ENCODE measurements around the gene CD99. TPM values are rescaled to one million over a fixed set of nuclear protein-coding genes. Genes with fewer than 3 reads are reported as not detected.

CD99 gene
- total RNA-seq, 1 experiment from 2014 or later = 92.1 TPM

DNA sequence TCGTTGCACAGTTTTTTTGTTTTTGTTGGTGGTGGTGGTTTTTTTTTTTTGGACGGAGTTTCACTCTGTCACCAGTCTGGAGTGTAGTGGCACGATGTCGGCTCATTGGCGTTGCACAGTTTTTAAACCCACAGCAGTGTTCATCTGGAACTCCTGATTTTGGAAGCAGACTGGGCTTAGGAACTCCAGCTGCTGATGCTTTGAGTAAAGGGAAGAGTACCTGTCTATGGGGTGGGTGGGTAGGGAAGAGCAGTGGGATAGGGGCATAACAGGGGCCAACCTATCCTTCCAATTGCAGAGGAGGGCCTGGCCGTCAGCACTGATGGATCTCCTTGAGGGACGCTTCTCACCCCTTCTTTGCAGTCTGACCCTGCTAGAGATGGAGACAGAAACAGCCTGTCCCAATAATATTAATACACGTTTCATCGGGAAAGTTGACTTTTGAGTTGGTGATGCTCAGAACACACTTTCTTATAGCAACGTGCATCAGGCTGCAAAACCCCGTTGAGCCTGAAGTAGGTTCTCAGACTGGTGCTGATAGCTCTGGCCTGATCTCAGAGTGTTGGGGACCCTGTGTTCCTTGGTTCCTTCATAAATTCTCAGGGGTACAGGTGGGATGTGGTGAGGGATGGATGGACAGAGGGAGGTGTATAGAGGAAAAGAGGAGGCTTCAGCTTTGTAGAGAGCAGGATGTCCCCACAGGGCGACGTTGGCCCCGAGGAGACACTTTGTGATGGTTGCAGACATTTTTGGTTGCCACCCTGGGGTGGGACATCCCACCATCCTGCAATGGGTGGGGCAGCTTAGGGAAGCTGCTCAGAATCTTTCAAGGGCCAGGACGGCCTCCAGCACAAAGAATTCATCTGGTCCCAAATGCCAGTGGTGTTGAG is 2.3 kb downstream of the CD99 start:
- H2AFZ ChIP-seq (ENCODE audit: low read length) = no peak overlapping the region
- H2BK12ac ChIP-seq (ENCODE audit: insufficient read length, low read depth, low read length) = no peak overlapping the region
- H2AK5ac ChIP-seq (ENCODE audit: insufficient read length, low read length) = no peak overlapping the region
- H4K91ac ChIP-seq (ENCODE audit: insufficient read length, low read depth, low read length) = no peak overlapping the region
- H3T11ph ChIP-seq (ENCODE audit: low read length) = no peak overlapping the region
- peaks cover 57% of the 10 kb centered on the region for H3K27me3 Mint-ChIP-seq (ENCODE audit: low read depth)
- no peak overlapping the region for H3K4ac ChIP-seq (ENCODE audit: low read depth, low read length)
- H3K4me3 Mint-ChIP-seq = peak overlapping the region in 1 of 2 experiments; percentile 86; a peak in 2 of 5 replicates
- H3K27me3 ChIP-seq (ENCODE audit: insufficient read depth, low read length) = peaks cover 18% of the 10 kb centered on the region
- peaks cover 0 to 2% (median 1%) of the 10 kb centered on the region in 3 experiments; a peak in 3 of 7 replicates for H3K36me3 Mint-ChIP-seq (ENCODE audit: insufficient read depth in 1 of 3, low read depth in 3 of 3)
- H4K20me1 ChIP-seq (ENCODE audit: control insufficient read depth, insufficient read depth, insufficient read length) = no peaks in the 10 kb centered on the region
- WGBS (ENCODE audit: extremely low coverage, insufficient read length, low lambda C conversion rate) = no CpG with 5 or more reads among the region's 15 CpGs
- no peak overlapping the region for H2BK15ac ChIP-seq (ENCODE audit: low read depth, low read length)
- H3K27ac Mint-ChIP-seq = no peak overlapping the region; a peak in 1 of 7 replicates
- no peak overlapping the region for H3K23ac ChIP-seq (ENCODE audit: insufficient read length, low read depth, low read length)
- no peak overlapping the region for H3K4me2 ChIP-seq (ENCODE audit: insufficient read depth, insufficient read length, low read length)
- H3K9me3 ChIP-seq (ENCODE audit: control insufficient read depth, low read depth, low read length) = no peaks in the 10 kb centered on the region
- no peak overlapping the region for H2BK120ac ChIP-seq (ENCODE audit: low read depth, low read length, poor library complexity, severe bottlenecking)
- no peak overlapping the region for H2BK5ac ChIP-seq (ENCODE audit: insufficient read length, low read length)
- no peaks in the 10 kb centered on the region for H3K79me2 ChIP-seq (ENCODE audit: insufficient read depth, low read length)
- H4K5ac ChIP-seq (ENCODE audit: insufficient read length, low read depth, low read length) = no peak overlapping the region
- H3K9ac ChIP-seq (ENCODE audit: extremely low read depth, insufficient read length, low read length) = no peak overlapping the region
- H3K23me2 ChIP-seq (ENCODE audit: insufficient read length, low read depth, low read length, poor library complexity, severe bottlenecking) = peaks cover 16% of the 10 kb centered on the region
- no peak overlapping the region for H3K56ac ChIP-seq (ENCODE audit: insufficient read length, low read depth, low read length)
- TF ChIP-seq, protein P1, sequence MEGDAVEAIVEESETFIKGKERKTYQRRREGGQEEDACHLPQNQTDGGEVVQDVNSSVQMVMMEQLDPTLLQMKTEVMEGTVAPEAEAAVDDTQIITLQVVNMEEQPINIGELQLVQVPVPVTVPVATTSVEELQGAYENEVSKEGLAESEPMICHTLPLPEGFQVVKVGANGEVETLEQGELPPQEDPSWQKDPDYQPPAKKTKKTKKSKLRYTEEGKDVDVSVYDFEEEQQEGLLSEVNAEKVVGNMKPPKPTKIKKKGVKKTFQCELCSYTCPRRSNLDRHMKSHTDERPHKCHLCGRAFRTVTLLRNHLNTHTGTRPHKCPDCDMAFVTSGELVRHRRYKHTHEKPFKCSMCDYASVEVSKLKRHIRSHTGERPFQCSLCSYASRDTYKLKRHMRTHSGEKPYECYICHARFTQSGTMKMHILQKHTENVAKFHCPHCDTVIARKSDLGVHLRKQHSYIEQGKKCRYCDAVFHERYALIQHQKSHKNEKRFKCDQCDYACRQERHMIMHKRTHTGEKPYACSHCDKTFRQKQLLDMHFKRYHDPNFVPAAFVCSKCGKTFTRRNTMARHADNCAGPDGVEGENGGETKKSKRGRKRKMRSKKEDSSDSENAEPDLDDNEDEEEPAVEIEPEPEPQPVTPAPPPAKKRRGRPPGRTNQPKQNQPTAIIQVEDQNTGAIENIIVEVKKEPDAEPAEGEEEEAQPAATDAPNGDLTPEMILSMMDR (conservative IDR thresholded peaks at IDR 0.05) = no peak
- H2BK20ac ChIP-seq (ENCODE audit: low read depth, low read length, poor library complexity, severe bottlenecking) = no peak overlapping the region
- no peak overlapping the region for H3K18ac ChIP-seq (ENCODE audit: insufficient read length, low read depth, low read length)
- no peak overlapping the region for H3K14ac ChIP-seq (ENCODE audit: insufficient read depth, low read length)
- DNase-seq = no peak
- H3K79me1 ChIP-seq (ENCODE audit: insufficient read depth, low read depth, low read length, poor library complexity, severe bottlenecking) = no peaks in the 10 kb centered on the region
- no peak overlapping the region for H3K27ac ChIP-seq (ENCODE audit: insufficient read length, low read depth, low read length)
- no peaks in the 10 kb centered on the region for H3K9me3 Mint-ChIP-seq
- H3K4me1 Mint-ChIP-seq = peaks cover 34 to 39% of the 10 kb centered on the region in 2 experiments
- H4K8ac ChIP-seq (replicated peaks; ENCODE audit: insufficient read length, low read depth, low read length) = no peak overlapping the region
- no peaks in the 10 kb centered on the region; the same call in 1 of the 2 replicates for H3K4me1 ChIP-seq (ENCODE audit: insufficient read depth, low read length)
